WTC11 (cell line): Measurements from ENCODE around the gene ZNRF1. TPM values are rescaled to one million over a fixed set of nuclear protein-coding genes. Genes with fewer than 3 reads are reported as not detected.

Experiments used
- ATAC-seq: fragments of 200-7000 bp; cut with Tn5 transposase; 2 replicates; pipeline ENCODE4 v1.10.0; 2021; ENCODE audit warnings: mild to moderate bottlenecking, moderate library complexity
- CTCF ChIA-PET: fragments of 300-600 bp; sonication (Branson Sonifier 250); formaldehyde crosslinking; loops from one replicate; lab custom pipeline; 2021; ENCODE audit warnings: antibody characterized with exemption; lab: Charles Lee
- POLR2A ChIA-PET: fragments of 350-600 bp; sonication (Branson Sonifier 250); formaldehyde crosslinking; loops from one replicate; lab custom pipeline; 2021; ENCODE audit warnings: antibody characterized with exemption; lab: Charles Lee
- DNase-seq: peaks from one replicate; pipeline ENCODE4 v3.0.0; 2021; ENCODE audit warnings: low spot score
- H3K27ac Mint-ChIP-seq: 2 replicates; pipeline ENCODE4 v1.8.0; 2021; ENCODE audit warnings: mixed read lengths
- H3K27me3 Mint-ChIP-seq: 2 replicates; pipeline ENCODE4 v1.8.0; 2021; ENCODE audit warnings: low read depth, mild to moderate bottlenecking, moderate library complexity, mixed read lengths
- H3K36me3 Mint-ChIP-seq: 2 replicates; pipeline ENCODE4 v1.8.0; 2021; ENCODE audit warnings: mixed read lengths
- H3K4me1 Mint-ChIP-seq: 2 replicates; pipeline ENCODE4 v1.8.0; 2022; ENCODE audit warnings: mixed read lengths
- H3K4me3 Mint-ChIP-seq: 2 replicates; pipeline ENCODE4 v1.8.0; 2021; ENCODE audit warnings: mild to moderate bottlenecking, moderate library complexity, mixed read lengths
- H3K9me3 Mint-ChIP-seq: 2 replicates; pipeline ENCODE4 v1.8.0; 2021; ENCODE audit warnings: mixed read lengths
- SP1 ChIP-seq: sonication (generic); formaldehyde crosslinking; conservative IDR thresholded peaks from 2 replicates; pipeline ENCODE4 v1.8.1; 2022; ENCODE audit warnings: missing genetic modification reagents
- TEAD1 ChIP-seq: sonication (generic); formaldehyde crosslinking; IDR thresholded peaks from 2 replicates; pipeline ENCODE4 v1.8.0; 2022; ENCODE audit warnings: mild to moderate bottlenecking, missing genetic modification reagents
- TP53 ChIP-seq: sonication (generic); formaldehyde crosslinking; IDR thresholded peaks from 2 replicates; pipeline ENCODE4 v1.8.1; 2023; ENCODE audit warnings: mild to moderate bottlenecking, missing genetic modification reagents
- ZNF219 ChIP-seq: sonication (generic); formaldehyde crosslinking; IDR thresholded peaks from 2 replicates; pipeline ENCODE4 v1.8.0; 2023; ENCODE audit warnings: missing genetic modification reagents, mild to moderate bottlenecking, borderline replicate concordance
- ZNF396 ChIP-seq: fragments of 250-450 bp; sonication (Bioruptor Pico); IDR thresholded peaks from 2 replicates; pipeline ENCODE4 v1.8.0; 2021; ENCODE audit warnings: mild to moderate bottlenecking, moderate library complexity, borderline replicate concordance
- ZNF423 ChIP-seq: fragments of 250-450 bp; sonication (Bioruptor Pico); IDR thresholded peaks from 2 replicates; pipeline ENCODE4 v2.1.2; 2022; ENCODE audit warnings: mild to moderate bottlenecking, moderate library complexity
- total RNA-seq: library from RNA; stranded (reverse); gene quantifications from 3 replicates; pipeline ENCODE4 v1.2.3, GENCODE V29; 2021
- TF ChIP-seq, protein P1 (sequence below): fragments of 250-450 bp; sonication (Bioruptor Pico); IDR thresholded peaks from 2 replicates; pipeline ENCODE4 v1.9.0; 2021; ENCODE audit warnings: mild to moderate bottlenecking, borderline replicate concordance
- TF ChIP-seq, protein P2 (sequence below): fragments of 250-450 bp; sonication (Bioruptor Pico); IDR thresholded peaks from 2 replicates; pipeline ENCODE4 v1.9.0; 2021; ENCODE audit warnings: mild to moderate bottlenecking
- TF ChIP-seq, protein P3 (sequence below): sonication (generic); formaldehyde crosslinking; IDR thresholded peaks from 2 replicates; pipeline ENCODE4 v1.8.0; 2022; ENCODE audit warnings: missing genetic modification reagents
- TF ChIP-seq, protein P4 (sequence below): sonication (generic); formaldehyde crosslinking; IDR thresholded peaks from 2 replicates; pipeline ENCODE4 v1.8.1; 2022; ENCODE audit warnings: missing genetic modification reagents, borderline replicate concordance
- TF ChIP-seq, protein P5 (sequence below): sonication (generic); formaldehyde crosslinking; IDR thresholded peaks from 2 replicates; pipeline ENCODE4 v1.8.0; 2022; ENCODE audit warnings: mild to moderate bottlenecking, missing genetic modification reagents

ZNRF1 gene
- total RNA-seq, 1 experiment from 2014 or later, result 47.6 TPM

DNA sequence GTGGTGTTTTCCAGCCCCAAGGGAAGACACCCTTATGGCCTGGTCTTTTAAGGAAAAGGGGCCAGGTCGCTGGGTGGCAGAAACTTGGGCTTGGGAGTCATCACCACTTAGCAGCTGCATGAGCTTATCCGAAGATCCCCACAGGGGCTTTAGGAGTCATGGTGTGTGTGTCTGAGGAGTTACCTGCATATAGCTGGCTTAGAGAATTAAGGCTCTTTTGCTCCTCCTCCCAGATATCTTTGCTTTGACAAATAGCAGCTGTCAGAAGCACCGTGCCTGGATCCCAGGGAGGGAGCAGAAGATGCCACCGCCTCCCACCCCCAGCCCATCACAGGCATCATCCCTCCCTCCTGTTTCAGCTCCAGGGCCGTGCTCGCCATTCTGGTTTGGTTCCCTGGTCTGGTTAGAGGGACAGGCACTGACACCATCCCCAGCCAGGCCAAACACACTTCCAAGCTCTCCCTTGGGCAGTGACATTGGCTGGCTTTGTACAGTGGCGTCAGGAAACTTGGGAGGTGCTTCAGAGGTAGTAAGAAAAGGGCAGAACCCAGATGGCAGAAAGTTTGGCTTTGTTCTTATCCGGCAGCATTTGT, 100.3 kb downstream of the ZNRF1 start (continued):
- TF ChIP-seq, protein P1, sequence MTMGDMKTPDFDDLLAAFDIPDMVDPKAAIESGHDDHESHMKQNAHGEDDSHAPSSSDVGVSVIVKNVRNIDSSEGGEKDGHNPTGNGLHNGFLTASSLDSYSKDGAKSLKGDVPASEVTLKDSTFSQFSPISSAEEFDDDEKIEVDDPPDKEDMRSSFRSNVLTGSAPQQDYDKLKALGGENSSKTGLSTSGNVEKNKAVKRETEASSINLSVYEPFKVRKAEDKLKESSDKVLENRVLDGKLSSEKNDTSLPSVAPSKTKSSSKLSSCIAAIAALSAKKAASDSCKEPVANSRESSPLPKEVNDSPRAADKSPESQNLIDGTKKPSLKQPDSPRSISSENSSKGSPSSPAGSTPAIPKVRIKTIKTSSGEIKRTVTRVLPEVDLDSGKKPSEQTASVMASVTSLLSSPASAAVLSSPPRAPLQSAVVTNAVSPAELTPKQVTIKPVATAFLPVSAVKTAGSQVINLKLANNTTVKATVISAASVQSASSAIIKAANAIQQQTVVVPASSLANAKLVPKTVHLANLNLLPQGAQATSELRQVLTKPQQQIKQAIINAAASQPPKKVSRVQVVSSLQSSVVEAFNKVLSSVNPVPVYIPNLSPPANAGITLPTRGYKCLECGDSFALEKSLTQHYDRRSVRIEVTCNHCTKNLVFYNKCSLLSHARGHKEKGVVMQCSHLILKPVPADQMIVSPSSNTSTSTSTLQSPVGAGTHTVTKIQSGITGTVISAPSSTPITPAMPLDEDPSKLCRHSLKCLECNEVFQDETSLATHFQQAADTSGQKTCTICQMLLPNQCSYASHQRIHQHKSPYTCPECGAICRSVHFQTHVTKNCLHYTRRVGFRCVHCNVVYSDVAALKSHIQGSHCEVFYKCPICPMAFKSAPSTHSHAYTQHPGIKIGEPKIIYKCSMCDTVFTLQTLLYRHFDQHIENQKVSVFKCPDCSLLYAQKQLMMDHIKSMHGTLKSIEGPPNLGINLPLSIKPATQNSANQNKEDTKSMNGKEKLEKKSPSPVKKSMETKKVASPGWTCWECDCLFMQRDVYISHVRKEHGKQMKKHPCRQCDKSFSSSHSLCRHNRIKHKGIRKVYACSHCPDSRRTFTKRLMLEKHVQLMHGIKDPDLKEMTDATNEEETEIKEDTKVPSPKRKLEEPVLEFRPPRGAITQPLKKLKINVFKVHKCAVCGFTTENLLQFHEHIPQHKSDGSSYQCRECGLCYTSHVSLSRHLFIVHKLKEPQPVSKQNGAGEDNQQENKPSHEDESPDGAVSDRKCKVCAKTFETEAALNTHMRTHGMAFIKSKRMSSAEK, result no peak
- TF ChIP-seq, protein P2, sequence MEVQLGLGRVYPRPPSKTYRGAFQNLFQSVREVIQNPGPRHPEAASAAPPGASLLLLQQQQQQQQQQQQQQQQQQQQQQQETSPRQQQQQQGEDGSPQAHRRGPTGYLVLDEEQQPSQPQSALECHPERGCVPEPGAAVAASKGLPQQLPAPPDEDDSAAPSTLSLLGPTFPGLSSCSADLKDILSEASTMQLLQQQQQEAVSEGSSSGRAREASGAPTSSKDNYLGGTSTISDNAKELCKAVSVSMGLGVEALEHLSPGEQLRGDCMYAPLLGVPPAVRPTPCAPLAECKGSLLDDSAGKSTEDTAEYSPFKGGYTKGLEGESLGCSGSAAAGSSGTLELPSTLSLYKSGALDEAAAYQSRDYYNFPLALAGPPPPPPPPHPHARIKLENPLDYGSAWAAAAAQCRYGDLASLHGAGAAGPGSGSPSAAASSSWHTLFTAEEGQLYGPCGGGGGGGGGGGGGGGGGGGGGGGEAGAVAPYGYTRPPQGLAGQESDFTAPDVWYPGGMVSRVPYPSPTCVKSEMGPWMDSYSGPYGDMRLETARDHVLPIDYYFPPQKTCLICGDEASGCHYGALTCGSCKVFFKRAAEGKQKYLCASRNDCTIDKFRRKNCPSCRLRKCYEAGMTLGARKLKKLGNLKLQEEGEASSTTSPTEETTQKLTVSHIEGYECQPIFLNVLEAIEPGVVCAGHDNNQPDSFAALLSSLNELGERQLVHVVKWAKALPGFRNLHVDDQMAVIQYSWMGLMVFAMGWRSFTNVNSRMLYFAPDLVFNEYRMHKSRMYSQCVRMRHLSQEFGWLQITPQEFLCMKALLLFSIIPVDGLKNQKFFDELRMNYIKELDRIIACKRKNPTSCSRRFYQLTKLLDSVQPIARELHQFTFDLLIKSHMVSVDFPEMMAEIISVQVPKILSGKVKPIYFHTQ, result no peak
- TF ChIP-seq, protein P3, sequence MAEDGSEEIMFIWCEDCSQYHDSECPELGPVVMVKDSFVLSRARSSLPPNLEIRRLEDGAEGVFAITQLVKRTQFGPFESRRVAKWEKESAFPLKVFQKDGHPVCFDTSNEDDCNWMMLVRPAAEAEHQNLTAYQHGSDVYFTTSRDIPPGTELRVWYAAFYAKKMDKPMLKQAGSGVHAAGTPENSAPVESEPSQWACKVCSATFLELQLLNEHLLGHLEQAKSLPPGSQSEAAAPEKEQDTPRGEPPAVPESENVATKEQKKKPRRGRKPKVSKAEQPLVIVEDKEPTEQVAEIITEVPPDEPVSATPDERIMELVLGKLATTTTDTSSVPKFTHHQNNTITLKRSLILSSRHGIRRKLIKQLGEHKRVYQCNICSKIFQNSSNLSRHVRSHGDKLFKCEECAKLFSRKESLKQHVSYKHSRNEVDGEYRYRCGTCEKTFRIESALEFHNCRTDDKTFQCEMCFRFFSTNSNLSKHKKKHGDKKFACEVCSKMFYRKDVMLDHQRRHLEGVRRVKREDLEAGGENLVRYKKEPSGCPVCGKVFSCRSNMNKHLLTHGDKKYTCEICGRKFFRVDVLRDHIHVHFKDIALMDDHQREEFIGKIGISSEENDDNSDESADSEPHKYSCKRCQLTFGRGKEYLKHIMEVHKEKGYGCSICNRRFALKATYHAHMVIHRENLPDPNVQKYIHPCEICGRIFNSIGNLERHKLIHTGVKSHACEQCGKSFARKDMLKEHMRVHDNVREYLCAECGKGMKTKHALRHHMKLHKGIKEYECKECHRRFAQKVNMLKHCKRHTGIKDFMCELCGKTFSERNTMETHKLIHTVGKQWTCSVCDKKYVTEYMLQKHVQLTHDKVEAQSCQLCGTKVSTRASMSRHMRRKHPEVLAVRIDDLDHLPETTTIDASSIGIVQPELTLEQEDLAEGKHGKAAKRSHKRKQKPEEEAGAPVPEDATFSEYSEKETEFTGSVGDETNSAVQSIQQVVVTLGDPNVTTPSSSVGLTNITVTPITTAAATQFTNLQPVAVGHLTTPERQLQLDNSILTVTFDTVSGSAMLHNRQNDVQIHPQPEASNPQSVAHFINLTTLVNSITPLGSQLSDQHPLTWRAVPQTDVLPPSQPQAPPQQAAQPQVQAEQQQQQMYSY (CRISPR knock-in tag), result no peak
- TF ChIP-seq ZNF219, result no peak
- TF ChIP-seq TP53, result no peak

DNA sequence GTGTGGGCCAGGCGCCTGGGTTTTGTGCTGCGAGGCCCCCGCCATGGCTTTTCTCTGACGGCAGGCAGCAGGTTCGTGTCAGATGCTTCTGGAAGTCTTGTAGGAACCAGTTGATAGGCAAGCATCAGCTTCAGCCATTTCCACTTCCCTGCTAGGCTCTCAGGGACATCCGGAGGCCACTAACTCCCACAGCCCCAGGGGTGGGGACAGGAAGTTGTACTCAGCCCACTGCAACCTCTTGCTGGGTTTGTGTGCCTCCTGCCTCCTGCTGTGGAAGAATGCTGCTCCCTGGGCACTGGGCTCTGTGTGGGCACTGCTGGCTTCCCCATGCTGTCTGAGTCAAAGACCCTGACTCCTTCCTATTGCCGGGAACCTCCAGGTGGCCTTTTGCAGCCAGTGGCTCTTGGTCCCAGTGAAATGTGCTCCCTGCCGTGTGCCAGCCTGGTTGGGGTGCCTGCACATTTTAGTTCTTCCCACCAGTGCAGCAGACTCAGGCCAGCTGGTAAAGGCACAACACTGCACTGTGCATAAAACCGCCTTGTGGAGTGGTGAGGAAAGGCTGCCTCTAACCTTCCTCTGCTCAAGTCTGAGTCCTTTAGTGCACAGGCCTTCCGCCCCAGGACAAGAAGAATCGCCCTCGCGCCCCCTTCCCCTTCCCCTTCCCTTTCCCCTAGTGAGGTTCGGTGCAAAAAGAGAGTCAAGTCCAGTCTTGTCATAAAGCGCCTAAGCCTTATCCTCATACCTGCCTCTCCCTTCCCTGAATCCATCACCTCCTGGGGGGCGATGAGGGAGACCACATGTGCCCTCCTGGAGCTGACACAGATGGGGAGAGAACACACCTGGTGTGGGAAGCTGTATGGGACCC, 101.1 kb downstream of the ZNRF1 start:
- POLR2A ChIA-PET, result no interaction called here
- Mint-ChIP-seq H3K36me3 (peaks cover 7% of the 10 kb centered on the region), H3K4me3 (no peak overlapping the region), H3K27ac (peak overlapping the region; percentile 81), H3K27me3 (no peaks in the 10 kb centered on the region), H3K4me1 (peaks cover 60% of the 10 kb centered on the region), H3K9me3 (peaks cover 6% of the 10 kb centered on the region)
- CTCF ChIA-PET, result interaction anchor here (2.5 to 9.3 kb wide), 3 partner anchors 10 to 102 kb away, joined by 10 to 135 read pairs (median 40); partner anchors contain the start of gene ZNRF1
- DNase-seq (no peak), ATAC-seq (peak; percentile 8)
- peak; percentile 74 for TF ChIP-seq ZNF423 (CRISPR knock-in tag)
- peak; percentile 10; the same call in 1 of the 2 replicates for TF ChIP-seq TEAD1 (CRISPR knock-in tag)
- TF ChIP-seq SP1 (CRISPR knock-in tag), result no peak

DNA sequence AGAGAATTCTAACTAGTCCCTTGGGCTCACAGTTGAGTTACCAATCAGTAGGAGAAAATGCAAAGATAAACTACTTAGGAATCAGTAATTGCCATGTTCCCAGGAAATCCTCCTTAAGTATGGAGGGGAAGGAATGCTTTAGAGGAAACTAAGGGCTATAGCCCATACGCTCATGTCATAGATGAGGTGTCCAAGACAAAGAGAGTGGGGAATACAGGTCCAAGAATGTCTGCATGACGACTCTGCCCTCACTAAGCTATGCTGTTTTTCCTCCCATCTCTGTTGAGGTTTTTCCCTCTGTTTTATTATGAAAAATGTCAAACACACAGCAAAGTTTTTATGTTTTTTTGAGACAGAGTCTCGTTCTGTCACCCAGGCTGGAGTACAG, 101.8 kb downstream of the ZNRF1 start:
- Mint-ChIP-seq H3K9me3 (peaks cover 6% of the 10 kb centered on the region), H3K36me3 (peaks cover 7% of the 10 kb centered on the region), H3K4me3 (no peak overlapping the region), H3K27ac (peak overlapping the region; percentile 81; the same call in 1 of the 2 replicates), H3K4me1 (peaks cover 55% of the 10 kb centered on the region), H3K27me3 (no peaks in the 10 kb centered on the region)
- no peak for DNase-seq
- ATAC-seq, result no peak
- ChIA-PET CTCF (interaction anchor here (0.7 to 9.3 kb wide), 2 partner anchors 9 to 30 kb away, joined by 3 to 135 read pairs; no protein-coding TSS in a partner anchor), POLR2A (no interaction called here)
- TF ChIP-seq, protein P3 (CRISPR knock-in tag), result no peak
- TF ChIP-seq, protein P4, sequence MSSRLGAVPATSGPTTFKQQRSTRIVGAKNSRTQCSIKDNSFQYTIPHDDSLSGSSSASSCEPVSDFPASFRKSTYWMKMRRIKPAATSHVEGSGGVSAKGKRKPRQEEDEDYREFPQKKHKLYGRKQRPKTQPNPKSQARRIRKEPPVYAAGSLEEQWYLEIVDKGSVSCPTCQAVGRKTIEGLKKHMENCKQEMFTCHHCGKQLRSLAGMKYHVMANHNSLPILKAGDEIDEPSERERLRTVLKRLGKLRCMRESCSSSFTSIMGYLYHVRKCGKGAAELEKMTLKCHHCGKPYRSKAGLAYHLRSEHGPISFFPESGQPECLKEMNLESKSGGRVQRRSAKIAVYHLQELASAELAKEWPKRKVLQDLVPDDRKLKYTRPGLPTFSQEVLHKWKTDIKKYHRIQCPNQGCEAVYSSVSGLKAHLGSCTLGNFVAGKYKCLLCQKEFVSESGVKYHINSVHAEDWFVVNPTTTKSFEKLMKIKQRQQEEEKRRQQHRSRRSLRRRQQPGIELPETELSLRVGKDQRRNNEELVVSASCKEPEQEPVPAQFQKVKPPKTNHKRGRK (CRISPR knock-in tag), result no peak
- no peak for TF ChIP-seq ZNF396 (CRISPR knock-in tag)
- TF ChIP-seq, protein P5, sequence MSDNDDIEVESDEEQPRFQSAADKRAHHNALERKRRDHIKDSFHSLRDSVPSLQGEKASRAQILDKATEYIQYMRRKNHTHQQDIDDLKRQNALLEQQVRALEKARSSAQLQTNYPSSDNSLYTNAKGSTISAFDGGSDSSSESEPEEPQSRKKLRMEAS, result no peak
